Measurements from ENCODE around the gene NFKB1.
"Not testable (repeated sequence)": the region's sequence is repeated elsewhere in the genome, so short reads cannot be mapped to it uniquely, and the experiment has no call there.

NFKB1 gene

GRCh38 chr4:102565696-102566095 lies 64.5 kb downstream of the NFKB1 start:
- Histone ChIP-seq H3K36me3 (ENCODE audit: insufficient read depth, low read length) (peaks cover 5% of the 10 kb centered on the region), H3K27me3 (ENCODE audit: insufficient read depth, low read length) (no peaks in the 10 kb centered on the region), H3K9me3 (ENCODE audit: low read length) (peaks cover 2% of the 10 kb centered on the region), H3K4me3 (ENCODE audit: low read length) (no peak overlapping the region), H3K4me1 (ENCODE audit: insufficient read depth, low read length) (no peaks in the 10 kb centered on the region), H2AFZ (ENCODE audit: low read depth, low read length) (no peak overlapping the region)

GRCh38 chr4:102566426-102566825 lies 65.3 kb downstream of the NFKB1 start:
- H3K4me3 ChIP-seq (ENCODE audit: low read length) = no peak overlapping the region
- no peaks in the 10 kb centered on the region for H3K27me3 ChIP-seq (ENCODE audit: insufficient read depth, low read length)
- no peak overlapping the region for H2AFZ ChIP-seq (ENCODE audit: low read depth, low read length)
- no peaks in the 10 kb centered on the region for H3K4me1 ChIP-seq (ENCODE audit: insufficient read depth, low read length)
- H3K36me3 ChIP-seq (ENCODE audit: insufficient read depth, low read length) = peaks cover 5% of the 10 kb centered on the region
- H3K9me3 ChIP-seq (ENCODE audit: low read length) = peaks cover 2% of the 10 kb centered on the region

- Histone ChIP-seq H3K27me3 (ENCODE audit: insufficient read depth, low read length) (no peaks in the 10 kb centered on the region), H3K9me3 (ENCODE audit: low read length) (peaks cover 2% of the 10 kb centered on the region), H3K4me1 (ENCODE audit: insufficient read depth, low read length) (no peaks in the 10 kb centered on the region), H3K4me3 (ENCODE audit: low read length) (no peak overlapping the region), H2AFZ (ENCODE audit: low read depth, low read length) (no peak overlapping the region), H3K36me3 (ENCODE audit: insufficient read depth, low read length) (peaks cover 5% of the 10 kb centered on the region)
Measured at GRCh38 chr4:102567427-102567826, 66.3 kb downstream of the NFKB1 start.

GRCh38 chr4:102569200-102569599 lies 68.0 kb downstream of the NFKB1 start:
- no peaks in the 10 kb centered on the region for H3K27me3 ChIP-seq (ENCODE audit: insufficient read depth, low read length)

GRCh38 chr4:102570211-102570610 lies 69.1 kb downstream of the NFKB1 start:
- not testable (repeated sequence) for H3K4me1 ChIP-seq (ENCODE audit: insufficient read depth, low read length)

More at GRCh38 chr4:102569200-102569599, 68.0 kb downstream of the NFKB1 start:
- H2AFZ ChIP-seq (ENCODE audit: low read depth, low read length) = no peak overlapping the region
- H3K9me3 ChIP-seq (ENCODE audit: low read length) = peaks cover 2% of the 10 kb centered on the region
- H3K36me3 ChIP-seq (ENCODE audit: insufficient read depth, low read length) = peaks cover 5% of the 10 kb centered on the region
- no peaks in the 10 kb centered on the region for H3K4me1 ChIP-seq (ENCODE audit: insufficient read depth, low read length)
- H3K4me3 ChIP-seq (ENCODE audit: low read length) = no peak overlapping the region

GRCh38 chr4:102572452-102572851 lies 71.3 kb downstream of the NFKB1 start:
- Histone ChIP-seq H3K9me3 (ENCODE audit: low read length) (peaks cover 2% of the 10 kb centered on the region), H3K4me3 (ENCODE audit: low read length) (no peak overlapping the region), H3K4me1 (ENCODE audit: insufficient read depth, low read length) (peaks cover 6% of the 10 kb centered on the region), H2AFZ (ENCODE audit: low read depth, low read length) (no peak overlapping the region), H3K36me3 (ENCODE audit: insufficient read depth, low read length) (peaks cover 7% of the 10 kb centered on the region), H3K27me3 (ENCODE audit: insufficient read depth, low read length) (no peaks in the 10 kb centered on the region)

More at GRCh38 chr4:102570211-102570610, 69.1 kb downstream of the NFKB1 start:
- H3K4me3 ChIP-seq (ENCODE audit: low read length); H2AFZ ChIP-seq (ENCODE audit: low read depth, low read length); H3K27me3 ChIP-seq (ENCODE audit: insufficient read depth, low read length); H3K36me3 ChIP-seq (ENCODE audit: insufficient read depth, low read length); H3K9me3 ChIP-seq (ENCODE audit: low read length): not testable (repeated sequence)

GRCh38 chr4:102574317-102574716 lies 73.2 kb downstream of the NFKB1 start:
- Histone ChIP-seq H2AFZ (ENCODE audit: low read depth, low read length) (no peak overlapping the region), H3K27me3 (ENCODE audit: insufficient read depth, low read length) (no peaks in the 10 kb centered on the region), H3K4me1 (ENCODE audit: insufficient read depth, low read length) (peaks cover 6% of the 10 kb centered on the region), H3K9me3 (ENCODE audit: low read length) (peaks cover 3% of the 10 kb centered on the region), H3K4me3 (ENCODE audit: low read length) (no peak overlapping the region), H3K36me3 (ENCODE audit: insufficient read depth, low read length) (peaks cover 10% of the 10 kb centered on the region)

- H3K27me3 ChIP-seq (ENCODE audit: insufficient read depth, low read length) = no peaks in the 10 kb centered on the region
- H2AFZ ChIP-seq (ENCODE audit: low read depth, low read length) = no peak overlapping the region
- no peak overlapping the region for H3K4me3 ChIP-seq (ENCODE audit: low read length)
- H3K36me3 ChIP-seq (ENCODE audit: insufficient read depth, low read length) = peaks cover 11% of the 10 kb centered on the region
- H3K4me1 ChIP-seq (ENCODE audit: insufficient read depth, low read length) = peaks cover 6% of the 10 kb centered on the region
- H3K9me3 ChIP-seq (ENCODE audit: low read length) = peaks cover 2% of the 10 kb centered on the region
Measured at GRCh38 chr4:102575369-102576129, 74.4 kb downstream of the NFKB1 start.

GRCh38 chr4:102578270-102578669 lies 77.1 kb downstream of the NFKB1 start:
- Histone ChIP-seq H3K36me3 (ENCODE audit: insufficient read depth, low read length) (peaks cover 27% of the 10 kb centered on the region), H3K9me3 (ENCODE audit: low read length) (peaks cover 2% of the 10 kb centered on the region), H3K4me3 (ENCODE audit: low read length) (no peak overlapping the region), H3K4me1 (ENCODE audit: insufficient read depth, low read length) (peaks cover 6% of the 10 kb centered on the region), H2AFZ (ENCODE audit: low read depth, low read length) (no peak overlapping the region), H3K27me3 (ENCODE audit: insufficient read depth, low read length) (no peaks in the 10 kb centered on the region)

- Histone ChIP-seq H3K4me3 (ENCODE audit: low read length) (no peak overlapping the region), H3K36me3 (ENCODE audit: insufficient read depth, low read length) (peaks cover 27% of the 10 kb centered on the region), H2AFZ (ENCODE audit: low read depth, low read length) (no peak overlapping the region), H3K4me1 (ENCODE audit: insufficient read depth, low read length) (peaks cover 6% of the 10 kb centered on the region), H3K9me3 (ENCODE audit: low read length) (peaks cover 2% of the 10 kb centered on the region), H3K27me3 (ENCODE audit: insufficient read depth, low read length) (no peaks in the 10 kb centered on the region)
Measured at GRCh38 chr4:102578819-102579218, 77.7 kb downstream of the NFKB1 start.

GRCh38 chr4:102579794-102580462 lies 78.8 kb downstream of the NFKB1 start:
- Histone ChIP-seq H3K4me3 (ENCODE audit: low read length) (no peak overlapping the region), H3K36me3 (ENCODE audit: insufficient read depth, low read length) (peaks cover 27% of the 10 kb centered on the region), H3K27me3 (ENCODE audit: insufficient read depth, low read length) (no peaks in the 10 kb centered on the region), H2AFZ (ENCODE audit: low read depth, low read length) (no peak overlapping the region), H3K9me3 (ENCODE audit: low read length) (peaks cover 2% of the 10 kb centered on the region), H3K4me1 (ENCODE audit: insufficient read depth, low read length) (peaks cover 6% of the 10 kb centered on the region)

GRCh38 chr4:102580463-102580842 lies 79.3 kb downstream of the NFKB1 start:
- Histone ChIP-seq H3K4me1 (ENCODE audit: insufficient read depth, low read length) (peaks cover 3% of the 10 kb centered on the region), H3K4me3 (ENCODE audit: low read length) (no peak overlapping the region), H3K9me3 (ENCODE audit: low read length) (peaks cover 2% of the 10 kb centered on the region), H3K36me3 (ENCODE audit: insufficient read depth, low read length) (peaks cover 27% of the 10 kb centered on the region), H3K27me3 (ENCODE audit: insufficient read depth, low read length) (no peaks in the 10 kb centered on the region), H2AFZ (ENCODE audit: low read depth, low read length) (no peak overlapping the region)

GRCh38 chr4:102584091-102584490 lies 82.9 kb downstream of the NFKB1 start:
- Histone ChIP-seq H3K36me3 (ENCODE audit: insufficient read depth, low read length) (peaks cover 17% of the 10 kb centered on the region), H3K9me3 (ENCODE audit: low read length) (no peaks in the 10 kb centered on the region), H2AFZ (ENCODE audit: low read depth, low read length) (no peak overlapping the region), H3K27me3 (ENCODE audit: insufficient read depth, low read length) (no peaks in the 10 kb centered on the region), H3K4me1 (ENCODE audit: insufficient read depth, low read length) (no peaks in the 10 kb centered on the region), H3K4me3 (ENCODE audit: low read length) (no peak overlapping the region)
